HG03571 (cell line): Measurements from ENCODE around the gene TRPV5.

ENCODE experiments used
- ATAC-seq: cut with Tn5 transposase; IDR thresholded peaks from one replicate; pipeline ENCODE4 v1.9.1; 2021; ENCODE audit not compliant: unreplicated experiment

TRPV5 gene

GRCh38 chr7:142910481-142910880 lies 23.1 kb downstream of the TRPV5 start:
- no peak for ATAC-seq

GRCh38 chr7:142910031-142910433 lies 23.5 kb downstream of the TRPV5 start:
- no peak for ATAC-seq

- ATAC-seq: no peak
Measured at GRCh38 chr7:142908921-142909890, 24.3 kb downstream of the TRPV5 start.

- ATAC-seq: no peak
Measured at GRCh38 chr7:142908290-142908689, 25.3 kb downstream of the TRPV5 start.

- ATAC-seq: no peak
Measured at GRCh38 chr7:142906643-142907042, 26.9 kb downstream of the TRPV5 start.

- ATAC-seq: no peak
Measured at GRCh38 chr7:142905759-142906158, 27.8 kb downstream of the TRPV5 start.

GRCh38 chr7:142904128-142904527 lies 29.4 kb downstream of the TRPV5 start:
- no peak for ATAC-seq

- no peak for ATAC-seq
Measured at GRCh38 chr7:142901426-142902259, 31.9 kb downstream of the TRPV5 start.

GRCh38 chr7:142899661-142900060 lies 33.9 kb downstream of the TRPV5 start:
- ATAC-seq: no peak

GRCh38 chr7:142898377-142899170 lies 35.0 kb downstream of the TRPV5 start:
- no peak for ATAC-seq

- ATAC-seq: no peak
Measured at GRCh38 chr7:142897691-142898090, 35.9 kb downstream of the TRPV5 start.

- no peak for ATAC-seq
Measured at GRCh38 chr7:142896741-142897379, 36.7 kb downstream of the TRPV5 start.

GRCh38 chr7:142896151-142896550 lies 37.4 kb downstream of the TRPV5 start:
- no peak for ATAC-seq

- no peak for ATAC-seq
Measured at GRCh38 chr7:142894985-142895593, 38.5 kb downstream of the TRPV5 start.

GRCh38 chr7:142894112-142894984 lies 39.2 kb downstream of the TRPV5 start:
- ATAC-seq: no peak

GRCh38 chr7:142892951-142893350 lies 40.6 kb downstream of the TRPV5 start:
- ATAC-seq: no peak

- ATAC-seq: no peak
Measured at GRCh38 chr7:142891490-142892082, 42.0 kb downstream of the TRPV5 start.

GRCh38 chr7:142890874-142891485 lies 42.6 kb downstream of the TRPV5 start:
- ATAC-seq: no peak
